Islet precursor cell (in vitro differentiated cells): ENCODE results near the gene LPAR4.
"Not testable (repeated sequence)": the region's sequence is repeated elsewhere in the genome, so short reads cannot be mapped to it uniquely, and the experiment has no call there.

ENCODE experiments used
- DNase-seq: peaks from one replicate; pipeline ENCODE4 v3.0.0-alpha.2; 2018

The LPAR4 gene, protein sequence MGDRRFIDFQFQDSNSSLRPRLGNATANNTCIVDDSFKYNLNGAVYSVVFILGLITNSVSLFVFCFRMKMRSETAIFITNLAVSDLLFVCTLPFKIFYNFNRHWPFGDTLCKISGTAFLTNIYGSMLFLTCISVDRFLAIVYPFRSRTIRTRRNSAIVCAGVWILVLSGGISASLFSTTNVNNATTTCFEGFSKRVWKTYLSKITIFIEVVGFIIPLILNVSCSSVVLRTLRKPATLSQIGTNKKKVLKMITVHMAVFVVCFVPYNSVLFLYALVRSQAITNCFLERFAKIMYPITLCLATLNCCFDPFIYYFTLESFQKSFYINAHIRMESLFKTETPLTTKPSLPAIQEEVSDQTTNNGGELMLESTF

DNA sequence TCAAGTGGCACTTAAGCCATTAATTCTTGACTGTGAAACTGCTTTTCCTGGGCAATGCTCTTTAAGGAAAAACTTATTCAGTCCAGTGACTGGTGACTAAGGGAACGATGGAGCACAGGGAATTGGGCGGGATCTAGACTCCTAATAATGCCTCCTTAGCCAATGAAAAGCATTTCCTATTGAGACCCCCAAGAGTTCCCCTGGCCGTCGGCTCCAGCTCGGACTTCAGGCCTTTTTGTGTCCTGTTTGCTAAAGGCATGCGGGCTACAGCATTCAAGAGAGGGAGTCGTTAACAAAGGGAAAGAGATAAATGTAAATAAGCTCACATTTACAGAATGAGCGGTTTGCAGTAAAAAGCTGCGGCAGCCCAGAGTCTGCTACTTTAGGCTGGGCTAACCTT, at the start of gene LPAR4:
LPAR4 (plus strand) TSS at position 232 of the 400 bp plus-strand sequence. CDS start 7,150 bp downstream, outside the sequence.
- DNase-seq = peak; percentile 53

DNA sequence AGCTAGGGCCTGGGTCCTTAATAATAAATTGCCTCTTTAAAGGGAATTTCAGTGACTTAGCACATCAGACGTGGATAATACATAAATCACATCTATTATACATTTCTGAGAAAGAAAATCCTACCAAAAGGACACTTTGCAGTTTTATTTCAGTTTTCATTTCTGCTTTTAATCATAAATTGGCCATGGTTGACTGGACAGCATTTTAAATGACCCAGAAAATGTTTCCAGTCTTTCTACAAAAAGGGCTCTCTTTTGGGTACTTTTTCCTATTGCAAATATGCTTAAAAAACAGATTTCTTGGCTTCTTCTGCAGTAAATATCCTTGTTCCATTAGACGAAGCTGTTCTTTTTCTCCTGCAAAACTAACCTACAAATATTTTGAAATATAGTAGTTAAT, 41.4 kb upstream of the LPAR4 start:
- no peak for DNase-seq

DNA sequence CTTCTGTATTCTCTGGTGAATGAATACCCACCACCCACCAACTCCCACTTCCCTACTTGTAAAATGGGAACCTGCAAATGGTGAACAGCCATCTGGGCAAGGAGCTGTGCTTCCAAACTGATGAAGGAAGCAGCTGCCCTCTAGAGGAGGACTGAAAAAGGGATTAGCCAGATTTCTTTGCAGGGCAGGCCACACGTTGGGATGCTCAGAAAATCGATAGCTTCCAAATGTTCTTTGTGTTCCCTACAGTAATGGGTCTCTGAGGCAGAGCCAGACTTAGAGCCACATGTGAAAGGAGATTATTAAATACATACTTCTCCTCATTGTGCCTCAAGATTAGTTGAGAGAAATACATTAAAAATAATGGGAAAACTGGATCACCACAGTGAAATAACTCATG, 39.3 kb upstream of the LPAR4 start:
- peak; percentile 56 for DNase-seq

DNA sequence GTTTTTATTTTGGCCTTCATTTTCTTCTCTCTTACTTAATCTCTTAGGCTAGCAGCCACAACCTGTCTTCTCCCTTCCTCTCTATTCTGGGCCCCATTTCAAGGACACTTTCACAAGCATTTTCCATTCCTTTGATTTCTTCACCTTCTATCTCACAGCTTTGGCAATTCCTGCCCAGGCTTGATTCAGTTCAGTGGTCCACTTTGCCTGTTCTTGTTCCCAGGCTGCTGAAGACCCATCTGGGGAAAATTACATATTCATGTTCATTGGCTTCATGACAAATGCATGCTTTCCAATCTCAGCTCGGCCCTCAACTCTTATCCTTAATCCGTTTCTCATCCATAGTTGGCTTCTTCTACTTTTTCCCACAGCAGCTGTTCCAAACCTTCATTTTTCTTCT, 38.7 kb upstream of the LPAR4 start:
- no peak for DNase-seq

DNA sequence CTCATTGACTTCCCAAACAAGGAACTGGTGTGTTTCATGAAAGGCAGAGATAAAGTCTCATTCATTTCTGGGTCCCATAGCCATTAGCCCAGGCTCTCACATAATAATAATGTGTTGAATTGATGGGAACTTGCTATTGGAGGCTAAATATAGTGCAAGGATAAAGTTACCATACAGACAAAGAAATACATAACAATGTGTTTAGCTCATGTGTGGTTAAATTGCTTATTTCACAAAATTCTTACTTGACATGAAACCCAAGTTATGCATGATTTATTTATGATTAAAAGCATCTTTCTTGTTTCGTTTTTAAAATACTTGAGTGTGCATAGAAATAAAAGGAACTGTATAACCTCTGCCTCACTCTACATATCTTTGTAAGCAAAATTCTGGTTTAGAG, 37.3 kb upstream of the LPAR4 start:
- no peak for DNase-seq

DNA sequence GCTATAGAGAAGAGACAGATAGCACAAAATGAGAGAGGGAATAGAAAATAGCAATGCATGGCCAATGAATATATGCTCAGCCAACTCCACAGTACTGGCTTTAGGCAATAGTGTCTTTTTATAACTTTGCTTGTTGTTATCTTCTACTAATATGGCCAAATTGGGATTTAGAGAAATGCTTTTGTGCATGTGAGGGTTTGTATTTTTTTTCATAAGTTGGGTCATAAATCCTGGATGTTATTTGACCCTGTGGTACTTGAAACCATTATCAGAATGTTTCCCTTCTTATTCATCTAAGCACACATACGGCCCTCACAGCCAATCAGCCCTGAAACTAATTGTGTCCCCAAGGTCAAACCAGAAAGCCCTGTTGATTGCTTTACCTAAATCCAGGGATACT, 35.2 kb upstream of the LPAR4 start:
- DNase-seq = no peak

DNA sequence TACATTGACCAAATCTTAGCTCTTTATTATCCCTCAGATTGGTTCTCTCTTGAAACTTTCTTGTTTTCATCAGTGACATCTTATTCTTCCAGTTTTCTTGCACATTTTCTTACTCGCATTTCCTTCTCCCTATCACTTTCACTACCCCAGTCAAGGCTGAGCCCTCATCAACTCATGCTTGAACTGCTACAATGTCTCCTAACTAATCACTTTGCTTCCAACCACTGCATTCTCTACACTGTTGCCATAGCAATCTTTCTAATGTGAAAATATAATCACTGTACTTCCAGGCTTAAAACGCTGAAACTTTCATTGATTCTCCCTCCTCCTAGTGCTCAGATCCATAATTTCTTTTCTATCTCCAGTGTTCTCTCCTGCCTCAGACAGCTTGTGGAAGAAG, 22.2 kb upstream of the LPAR4 start:
- DNase-seq = no peak

DNA sequence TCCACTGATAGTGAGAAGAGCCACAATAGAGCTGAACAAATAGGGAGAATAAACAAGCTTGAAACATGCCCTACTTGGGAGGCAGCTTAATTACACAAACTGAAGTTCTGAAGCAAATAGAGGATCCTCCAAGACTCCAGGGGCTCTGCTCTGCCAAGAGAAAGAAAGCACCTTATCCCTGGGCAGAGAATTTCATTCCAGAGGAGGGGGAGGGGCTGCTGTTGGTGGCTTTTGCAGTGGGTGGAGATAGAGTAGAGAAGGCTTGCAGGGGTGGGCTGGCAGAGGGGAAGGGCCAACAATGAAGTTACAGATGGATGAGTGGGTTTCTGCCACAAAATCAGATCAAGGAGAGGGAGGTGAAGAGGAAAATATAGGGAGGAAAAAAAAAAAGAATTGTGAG, 1.0 kb upstream of the LPAR4 start:
- DNase-seq = no peak

DNA sequence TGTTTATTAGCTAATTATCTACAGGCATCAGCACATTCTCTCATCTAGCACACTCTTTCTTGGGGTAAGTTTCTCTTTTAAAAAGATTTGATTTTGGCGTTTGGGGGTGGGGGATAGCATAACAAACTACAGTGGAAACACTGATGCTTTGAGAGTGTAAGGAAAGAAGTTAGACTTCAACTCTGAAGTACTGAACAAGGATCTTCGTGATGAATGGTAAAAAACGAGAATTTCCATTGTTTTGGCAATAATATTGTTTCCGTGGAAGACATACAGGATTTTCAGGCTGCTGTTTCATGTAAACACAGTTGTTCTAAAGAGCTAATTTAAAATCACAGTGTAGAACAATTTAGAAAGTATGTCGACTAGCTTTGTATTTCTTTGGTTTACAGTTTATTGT, 451 bp downstream of the LPAR4 start:
- DNase-seq = no peak

DNA sequence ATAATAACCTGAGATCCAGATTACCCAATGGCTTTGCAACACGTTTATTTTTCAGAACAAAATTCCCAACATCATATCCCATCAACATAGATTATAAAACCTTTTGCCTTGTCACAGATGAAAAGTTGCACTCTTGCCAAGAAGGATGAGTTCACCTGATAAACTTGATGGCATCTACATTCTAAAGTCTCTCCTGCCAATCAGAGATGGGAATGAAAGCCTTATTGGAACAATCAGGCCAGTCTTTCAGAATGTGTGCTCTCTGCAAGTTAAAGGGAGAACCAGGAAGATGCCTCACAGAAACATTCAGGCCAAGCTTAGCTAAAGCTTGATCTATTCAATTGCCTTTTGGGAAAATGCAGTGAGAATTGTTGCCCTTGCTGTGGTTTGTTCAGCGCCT, 1.3 kb downstream of the LPAR4 start:
- no peak for DNase-seq

DNA sequence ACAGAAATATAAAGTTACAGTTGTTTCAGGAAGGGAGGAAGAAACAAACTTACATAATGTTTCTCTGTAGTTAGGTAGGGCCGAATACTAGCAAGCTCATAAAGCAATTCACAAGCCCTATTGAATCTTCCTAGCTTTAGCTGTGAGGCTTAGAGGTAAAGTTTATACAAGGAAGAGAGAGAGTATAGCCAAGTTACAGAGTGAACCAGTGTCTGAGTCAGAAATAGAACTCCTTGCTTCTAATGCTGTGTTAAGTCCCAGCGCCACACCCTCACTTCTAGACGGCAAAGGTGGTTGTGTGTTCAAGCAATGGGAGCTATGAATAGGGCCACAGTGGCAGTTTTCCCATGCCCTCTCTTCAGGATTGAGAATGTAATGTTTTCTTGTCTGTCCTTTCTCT, 6.1 kb downstream of the LPAR4 start:
- no peak for DNase-seq

DNA sequence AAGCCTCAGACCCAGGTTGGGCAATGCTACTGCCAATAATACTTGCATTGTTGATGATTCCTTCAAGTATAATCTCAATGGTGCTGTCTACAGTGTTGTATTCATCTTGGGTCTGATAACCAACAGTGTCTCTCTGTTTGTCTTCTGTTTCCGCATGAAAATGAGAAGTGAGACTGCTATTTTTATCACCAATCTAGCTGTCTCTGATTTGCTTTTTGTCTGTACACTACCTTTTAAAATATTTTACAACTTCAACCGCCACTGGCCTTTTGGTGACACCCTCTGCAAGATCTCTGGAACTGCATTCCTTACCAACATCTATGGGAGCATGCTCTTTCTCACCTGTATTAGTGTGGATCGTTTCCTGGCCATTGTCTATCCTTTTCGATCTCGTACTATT, 7.4 kb downstream of the LPAR4 start:
- DNase-seq = no peak

DNA sequence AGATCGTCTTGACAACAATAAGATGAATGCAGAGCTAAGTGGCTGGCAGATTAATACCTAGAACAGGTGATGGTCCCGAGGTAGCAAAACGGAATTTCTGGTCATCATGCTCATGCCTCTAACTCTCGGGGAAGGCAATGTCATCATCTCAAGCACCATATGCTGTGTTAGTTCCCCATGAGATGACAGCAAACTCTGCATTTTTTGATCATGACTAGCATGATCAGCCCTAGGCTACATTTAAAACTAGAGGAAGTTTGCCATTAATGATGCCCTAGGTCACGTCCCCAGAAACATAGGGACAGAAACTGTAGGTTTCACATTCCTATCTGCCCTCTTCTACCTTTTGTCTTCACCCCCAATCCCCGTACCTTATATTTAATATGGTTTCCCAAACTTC, 11.6 kb downstream of the LPAR4 start:
- DNase-seq = no peak

DNA sequence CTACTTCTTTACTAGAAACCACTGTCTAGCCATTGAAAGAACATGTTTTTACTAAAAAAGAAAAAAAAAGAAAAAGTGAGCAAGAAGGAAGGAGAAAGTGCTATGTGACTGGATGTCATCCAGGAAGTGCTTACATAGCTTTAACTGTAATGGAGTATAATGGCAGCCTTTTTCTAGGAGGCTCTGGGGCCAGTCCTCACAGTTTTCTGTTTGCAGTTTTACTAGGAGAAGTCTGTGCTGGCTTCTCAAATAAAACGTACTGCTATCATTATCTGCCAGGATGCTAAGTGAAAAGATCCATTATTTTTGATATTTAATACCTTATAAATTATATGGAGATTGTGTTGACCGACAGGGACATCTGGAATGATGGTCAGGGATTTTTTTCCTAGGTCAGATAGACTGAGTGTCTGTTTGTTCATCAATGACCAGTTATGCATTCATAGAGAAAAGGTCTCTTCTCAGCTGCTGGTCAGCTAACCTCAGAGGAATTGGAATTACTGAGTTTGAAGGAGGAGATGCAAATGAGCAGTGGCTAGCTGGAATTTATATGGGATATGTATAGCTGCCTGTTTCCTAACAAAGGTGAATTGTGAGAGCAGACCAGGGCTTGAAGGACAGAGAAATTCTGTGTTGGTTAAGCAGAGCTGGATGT, 21.7 kb downstream of the LPAR4 start:
- no peak for DNase-seq

DNA sequence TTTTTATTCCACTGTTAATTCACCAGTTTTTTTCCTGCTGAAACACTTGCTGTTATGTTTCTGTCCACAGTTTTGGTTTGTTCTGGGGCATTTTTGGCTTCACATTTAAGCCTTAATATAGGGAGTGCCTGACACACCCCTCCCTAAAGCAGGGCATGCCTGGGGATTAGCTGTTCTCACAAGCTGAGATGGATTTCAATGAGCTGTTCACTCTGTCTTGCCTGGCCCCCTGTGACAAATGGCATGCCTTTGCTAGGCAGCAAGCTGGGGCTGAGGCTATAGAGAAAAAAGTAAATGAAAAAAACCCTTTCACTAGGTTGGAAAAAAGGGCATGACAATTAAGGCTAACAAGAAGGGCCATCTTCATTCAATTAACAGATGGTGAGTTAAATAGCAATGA, 22.4 kb downstream of the LPAR4 start:
- DNase-seq = peak; percentile 49

DNA sequence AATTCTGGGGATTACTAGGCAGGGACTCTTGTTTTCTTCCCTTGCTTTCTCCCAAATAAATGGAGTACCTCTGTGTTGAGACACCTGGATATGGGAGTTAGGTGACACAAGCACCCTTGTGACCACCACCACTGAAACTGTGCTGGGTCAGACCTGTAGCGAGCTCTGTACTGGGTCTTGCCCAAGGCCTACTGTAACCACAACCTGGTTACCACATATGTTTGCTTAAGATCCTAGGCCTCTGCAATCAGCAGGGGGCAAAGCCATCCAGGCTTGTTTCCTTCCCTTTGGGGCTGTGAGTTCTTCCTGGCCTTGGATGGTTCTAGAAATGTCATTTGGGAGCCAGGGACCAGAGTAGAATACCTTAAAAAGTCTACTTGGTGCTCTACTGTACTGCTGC, 49.4 kb downstream of the LPAR4 start:
- no peak for DNase-seq

DNA sequence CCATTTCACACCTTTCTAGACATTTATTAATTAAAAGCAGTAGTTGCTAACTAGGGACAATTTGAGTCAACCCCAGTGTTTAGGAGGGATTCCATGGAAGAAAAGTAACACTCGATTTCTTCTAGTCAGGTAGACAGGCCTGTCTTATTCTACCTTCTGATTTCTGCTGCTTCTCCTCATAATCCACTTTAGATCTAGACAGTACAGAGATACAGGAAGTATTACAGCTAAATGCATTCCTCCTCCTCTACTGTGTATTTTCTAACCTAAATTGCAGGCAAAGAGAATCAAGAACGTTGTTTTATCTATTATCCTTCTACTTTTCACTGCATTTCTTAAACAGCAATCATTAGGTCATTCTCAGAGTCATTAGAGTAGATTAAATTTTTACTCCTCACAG, 52.6 kb downstream of the LPAR4 start:
- no peak for DNase-seq

DNA sequence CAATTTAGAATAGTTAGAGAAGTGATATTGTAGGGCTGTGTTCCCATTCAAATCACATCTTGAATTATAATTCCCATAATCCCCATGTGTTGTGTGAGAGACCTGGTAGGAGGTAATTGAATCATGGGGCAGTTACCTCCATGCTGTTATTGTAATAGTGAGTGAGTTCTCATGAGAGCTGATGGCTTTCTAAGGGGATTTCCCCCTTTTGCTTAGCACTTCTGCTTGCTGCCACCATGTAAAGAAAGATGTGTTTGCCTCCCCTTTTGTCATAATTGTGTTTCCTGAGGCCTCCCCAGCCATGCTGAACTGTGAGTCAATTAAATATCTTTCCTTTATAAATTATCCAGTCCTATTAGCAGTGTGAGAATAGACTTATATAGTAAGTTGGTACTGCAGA, 53.2 kb downstream of the LPAR4 start:
- DNase-seq = no peak

DNA sequence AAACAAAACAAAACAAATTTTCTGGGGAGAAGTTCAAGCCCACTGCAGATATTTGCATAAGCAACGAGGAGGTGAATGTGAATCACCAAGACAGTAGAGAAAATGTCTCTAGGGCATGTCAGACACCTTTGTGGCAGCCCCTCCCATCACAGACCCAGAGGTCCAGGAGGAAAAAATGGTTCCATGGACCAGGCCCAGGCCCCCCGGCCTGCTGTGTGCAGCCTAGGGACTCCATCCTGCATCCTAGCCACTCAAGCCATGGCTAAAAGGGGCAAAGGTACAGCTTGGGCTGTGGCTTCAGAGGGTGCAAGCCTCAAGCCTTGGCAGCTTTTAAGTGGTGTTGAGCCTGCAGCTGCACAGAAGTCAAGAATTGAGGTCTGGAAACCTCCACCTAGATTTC, 54.0 kb downstream of the LPAR4 start:
- no peak for DNase-seq

DNA sequence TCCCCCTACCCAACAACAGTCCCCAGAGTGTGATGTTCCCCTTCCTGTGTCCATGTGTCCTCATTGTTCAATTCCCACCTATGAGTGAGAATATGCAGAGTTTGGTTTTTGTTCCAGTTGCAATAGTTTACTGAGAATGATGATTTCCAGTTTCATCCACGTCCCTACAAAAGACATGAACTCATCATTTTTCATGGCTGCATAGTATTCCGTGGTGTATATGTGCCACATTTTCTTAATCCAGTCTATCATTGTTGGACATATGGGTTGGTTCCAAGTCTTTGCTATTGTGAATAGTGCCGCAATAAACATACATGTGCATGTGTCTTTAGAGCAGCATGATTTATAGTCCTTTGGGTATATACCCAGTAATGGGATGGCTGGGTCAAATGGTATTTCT, 55.0 kb downstream of the LPAR4 start:
- DNase-seq = not testable (repeated sequence)
